ENCODE measurements around the gene UBE3A. TPM values are rescaled to one million over a fixed set of nuclear protein-coding genes. Genes with fewer than 3 reads are reported as not detected.

The UBE3A gene
- total RNA-seq, 3 donors from 2014 or later (not counting 1 experiment from before 2014, with no cell fraction given) = 119 to 131 (median 122) TPM

GRCh38 chr15:25403771-25404170, 35.1 kb downstream of the UBE3A start:
- Mint-ChIP-seq H3K27ac (no peak overlapping the region), H3K36me3 (peaks cover 14% of the 10 kb centered on the region), H3K4me1 (peaks cover 18 to 28% of the 10 kb centered on the region in 2 donors), H3K9me3 (no peaks in the 10 kb centered on the region), H3K27me3 (ENCODE audit: low read depth in 2 of 2) (no peaks in the 10 kb centered on the region), H3K4me3 (no peak overlapping the region)
- ATAC-seq = no peak
- 94% methylated on average over 1 of the region's 2 CpGs for WGBS (ENCODE audit: insufficient coverage)
- H3K4me1 ChIP-seq (ENCODE audit: control insufficient read depth, insufficient read depth, low read length) = no peaks in the 10 kb centered on the region
- peaks cover 4% of the 10 kb centered on the region for H3K36me3 ChIP-seq (ENCODE audit: control insufficient read depth, insufficient read depth, low read length)
- H3K27me3 ChIP-seq (ENCODE audit: control insufficient read depth, insufficient read depth, low read length) = no peaks in the 10 kb centered on the region
- H3K4me3 ChIP-seq (ENCODE audit: low read length) = no peak overlapping the region
- H3K27ac ChIP-seq (ENCODE audit: low read length) = no peak overlapping the region
- TF ChIP-seq, protein P1, sequence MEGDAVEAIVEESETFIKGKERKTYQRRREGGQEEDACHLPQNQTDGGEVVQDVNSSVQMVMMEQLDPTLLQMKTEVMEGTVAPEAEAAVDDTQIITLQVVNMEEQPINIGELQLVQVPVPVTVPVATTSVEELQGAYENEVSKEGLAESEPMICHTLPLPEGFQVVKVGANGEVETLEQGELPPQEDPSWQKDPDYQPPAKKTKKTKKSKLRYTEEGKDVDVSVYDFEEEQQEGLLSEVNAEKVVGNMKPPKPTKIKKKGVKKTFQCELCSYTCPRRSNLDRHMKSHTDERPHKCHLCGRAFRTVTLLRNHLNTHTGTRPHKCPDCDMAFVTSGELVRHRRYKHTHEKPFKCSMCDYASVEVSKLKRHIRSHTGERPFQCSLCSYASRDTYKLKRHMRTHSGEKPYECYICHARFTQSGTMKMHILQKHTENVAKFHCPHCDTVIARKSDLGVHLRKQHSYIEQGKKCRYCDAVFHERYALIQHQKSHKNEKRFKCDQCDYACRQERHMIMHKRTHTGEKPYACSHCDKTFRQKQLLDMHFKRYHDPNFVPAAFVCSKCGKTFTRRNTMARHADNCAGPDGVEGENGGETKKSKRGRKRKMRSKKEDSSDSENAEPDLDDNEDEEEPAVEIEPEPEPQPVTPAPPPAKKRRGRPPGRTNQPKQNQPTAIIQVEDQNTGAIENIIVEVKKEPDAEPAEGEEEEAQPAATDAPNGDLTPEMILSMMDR (IDR thresholded peaks at IDR 0.05) = no peak
- no peaks in the 10 kb centered on the region for H3K9me3 ChIP-seq (ENCODE audit: control insufficient read depth, insufficient read depth, low read length)
- intact Hi-C loops (cut with micrococcal nuclease) = no loop called here
- no peak for DNase-seq

GRCh38 chr15:25402342-25402741, 36.5 kb downstream of the UBE3A start:
- Mint-ChIP-seq H3K27me3 (ENCODE audit: low read depth in 2 of 2) (no peaks in the 10 kb centered on the region), H3K36me3 (peaks cover 14% of the 10 kb centered on the region), H3K27ac (no peak overlapping the region), H3K4me3 (no peak overlapping the region), H3K4me1 (peaks cover 29 to 38% of the 10 kb centered on the region in 2 donors), H3K9me3 (no peaks in the 10 kb centered on the region)
- DNase-seq (no peak), ATAC-seq (no peak)
- Histone ChIP-seq H3K9me3 (ENCODE audit: control insufficient read depth, insufficient read depth, low read length) (no peaks in the 10 kb centered on the region), H3K27ac (ENCODE audit: low read length) (no peak overlapping the region), H3K4me1 (ENCODE audit: control insufficient read depth, insufficient read depth, low read length) (no peaks in the 10 kb centered on the region), H3K27me3 (ENCODE audit: control insufficient read depth, insufficient read depth, low read length) (no peaks in the 10 kb centered on the region), H3K36me3 (ENCODE audit: control insufficient read depth, insufficient read depth, low read length) (peaks cover 4% of the 10 kb centered on the region), H3K4me3 (ENCODE audit: low read length) (no peak overlapping the region)
- TF ChIP-seq, protein P1 (IDR thresholded peaks at IDR 0.05) = no peak
- intact Hi-C loops (cut with micrococcal nuclease) = no loop called here
- 98% methylated on average over 2 of the region's 2 CpGs for WGBS (ENCODE audit: insufficient coverage)

DNA sequence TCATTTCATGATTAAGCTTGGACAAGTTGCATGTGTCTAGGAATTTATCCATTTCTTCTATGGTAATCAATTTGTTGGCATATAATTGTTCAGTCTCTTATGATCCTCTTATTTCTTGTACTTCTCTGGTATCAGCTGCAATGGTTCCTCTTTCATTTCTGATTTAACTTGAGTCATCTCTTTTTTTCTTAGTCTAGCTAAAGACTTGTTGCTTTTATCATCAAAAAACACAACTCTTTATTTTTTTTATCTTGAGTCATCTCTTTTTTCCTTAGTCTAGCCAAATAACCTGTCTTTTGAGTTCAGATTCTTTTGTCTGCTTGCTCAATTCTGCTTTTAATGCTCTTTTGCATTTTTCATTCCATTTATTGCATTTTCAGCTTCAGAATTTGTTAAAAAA, 37.3 kb downstream of the UBE3A start:
- Mint-ChIP-seq H3K4me3 (no peak overlapping the region), H3K27ac (no peak overlapping the region), H3K4me1 (peaks cover 24 to 32% of the 10 kb centered on the region in 2 donors), H3K36me3 (peaks cover 14% of the 10 kb centered on the region), H3K27me3 (ENCODE audit: low read depth in 2 of 2) (no peaks in the 10 kb centered on the region), H3K9me3 (no peaks in the 10 kb centered on the region)
- intact Hi-C loops (cut with micrococcal nuclease) = no loop called here
- TF ChIP-seq, protein P1 (IDR thresholded peaks at IDR 0.05) = no peak
- Histone ChIP-seq H3K27ac (ENCODE audit: low read length) (no peak overlapping the region), H3K4me1 (ENCODE audit: control insufficient read depth, insufficient read depth, low read length) (no peaks in the 10 kb centered on the region), H3K9me3 (ENCODE audit: control insufficient read depth, insufficient read depth, low read length) (no peaks in the 10 kb centered on the region), H3K27me3 (ENCODE audit: control insufficient read depth, insufficient read depth, low read length) (no peaks in the 10 kb centered on the region), H3K36me3 (ENCODE audit: control insufficient read depth, insufficient read depth, low read length) (peaks cover 4% of the 10 kb centered on the region), H3K4me3 (ENCODE audit: low read length) (no peak overlapping the region)
- DNase-seq (no peak), ATAC-seq (no peak)

DNA sequence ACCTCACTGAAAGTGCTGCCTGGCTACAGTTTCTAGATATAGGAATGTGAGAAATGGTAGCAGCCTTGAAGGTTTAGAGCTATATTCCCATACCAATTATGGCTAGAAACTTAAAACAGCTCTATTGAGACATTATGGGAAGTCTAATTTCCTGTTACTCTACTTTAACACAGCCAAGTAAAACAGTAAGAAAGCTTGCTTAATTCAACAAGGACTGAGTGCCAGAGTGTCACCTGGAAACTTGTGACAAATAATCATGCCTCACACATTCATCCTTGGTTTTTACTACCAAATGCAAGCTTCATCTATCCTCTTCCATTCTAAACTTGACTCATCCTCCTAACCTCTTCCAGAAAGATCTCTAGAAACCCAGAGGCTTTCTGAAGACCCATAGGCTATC, 41.7 kb downstream of the UBE3A start:
- no peaks in the 10 kb centered on the region for H3K27me3 ChIP-seq (ENCODE audit: control insufficient read depth, insufficient read depth, low read length)
- peaks cover 24 to 34% of the 10 kb centered on the region in 2 donors for H3K4me1 Mint-ChIP-seq
- DNase-seq = no peak
- H3K36me3 Mint-ChIP-seq = peaks cover 7% of the 10 kb centered on the region
- no peak overlapping the region for H3K27ac Mint-ChIP-seq
- H3K27me3 Mint-ChIP-seq (ENCODE audit: low read depth in 2 of 2) = no peaks in the 10 kb centered on the region
- H3K9me3 Mint-ChIP-seq = no peaks in the 10 kb centered on the region
- H3K36me3 ChIP-seq (ENCODE audit: control insufficient read depth, insufficient read depth, low read length) = peaks cover 2% of the 10 kb centered on the region
- no peak overlapping the region for H3K27ac ChIP-seq (ENCODE audit: low read length)
- TF ChIP-seq, protein P1 (IDR thresholded peaks at IDR 0.05) = no peak
- H3K9me3 ChIP-seq (ENCODE audit: control insufficient read depth, insufficient read depth, low read length) = no peaks in the 10 kb centered on the region
- ATAC-seq = no peak
- H3K4me1 ChIP-seq (ENCODE audit: control insufficient read depth, insufficient read depth, low read length) = no peaks in the 10 kb centered on the region
- no peak overlapping the region for H3K4me3 Mint-ChIP-seq
- H3K4me3 ChIP-seq (ENCODE audit: low read length) = no peak overlapping the region
- intact Hi-C loops (cut with micrococcal nuclease) = no loop called here
